Fibroblast of the aortic adventitia (primary cell): Measurements from ENCODE around the gene MCM3AP. TPM values are rescaled to one million over a fixed set of nuclear protein-coding genes. Genes with fewer than 3 reads are reported as not detected.

ENCODE experiments used
- DNase-seq: peaks from one replicate; pipeline ENCODE4 v3.0.0-alpha.2; 2010; ENCODE audit warnings: low read depth
- H3K4me3 ChIP-seq: 2 replicates; pipeline ENCODE4 v1.5.1; 2011; ENCODE audit warnings: low read depth, mild to moderate bottlenecking, control low read depth, low read length, moderate library complexity
- CTCF ChIP-seq: IDR thresholded peaks from 2 replicates; pipeline ENCODE4 v1.5.1; 2011; ENCODE audit warnings: mild to moderate bottlenecking, low read length, control low read depth, inconsistent platforms; ENCODE audit not compliant: insufficient read depth
- total RNA-seq: library from RNA; depleted of rRNA; stranded (reverse); fragments of >200 nt; gene quantifications from 2 replicates; pipeline ENCODE4 v1.2.3, GENCODE V29; 2012; ENCODE audit warnings: low replicate concordance

Gene MCM3AP
- total RNA-seq, 1 donor = 66.4 TPM

- H3K4me3 ChIP-seq = no peak overlapping the region
- no peak for DNase-seq
- TF ChIP-seq CTCF = no peak
These were observed 89.7 kb downstream of the MCM3AP start for GRCh38 chr21:46195595-46196195.

- H3K4me3 ChIP-seq = no peak overlapping the region
- no peak for TF ChIP-seq CTCF
- no peak for DNase-seq
These were observed 90.8 kb downstream of the MCM3AP start for GRCh38 chr21:46194374-46195334.

GRCh38 chr21:46193829-46194373, 91.5 kb downstream of the MCM3AP start:
- H3K4me3 ChIP-seq = no peak overlapping the region
- TF ChIP-seq CTCF = no peak
- no peak for DNase-seq

- DNase-seq = no peak
- no peak for TF ChIP-seq CTCF
- no peak overlapping the region for H3K4me3 ChIP-seq
These were observed 93.5 kb downstream of the MCM3AP start for GRCh38 chr21:46191686-46192575.

GRCh38 chr21:46191257-46191685, 94.1 kb downstream of the MCM3AP start:
- TF ChIP-seq CTCF = no peak
- peak; percentile 81 for DNase-seq
- H3K4me3 ChIP-seq = no peak overlapping the region

GRCh38 chr21:46190491-46191131, 94.8 kb downstream of the MCM3AP start:
- no peak overlapping the region for H3K4me3 ChIP-seq
- DNase-seq = no peak
- TF ChIP-seq CTCF = no peak
